Measurements from ENCODE around the gene KLHL18. TPM values are rescaled to one million over a fixed set of nuclear protein-coding genes. Genes with fewer than 3 reads are reported as not detected.
"Not testable (repeated sequence)": the region's sequence is repeated elsewhere in the genome, so short reads cannot be mapped to it uniquely, and the experiment has no call there.

The KLHL18 gene
- total RNA-seq, 1 experiment from 2014 or later, result 24.6 TPM

- DNase-seq (ENCODE audit: low read depth), result no peak
Observed at GRCh38 chr3:47313341-47314055, 30.8 kb downstream of the KLHL18 start.

- no peak for DNase-seq (ENCODE audit: low read depth)
Observed at GRCh38 chr3:47314056-47314764, 31.5 kb downstream of the KLHL18 start.

GRCh38 chr3:47315069-47315647, 32.4 kb downstream of the KLHL18 start:
- DNase-seq (ENCODE audit: low read depth), result peak; percentile 13

GRCh38 chr3:47316151-47316550, 33.4 kb downstream of the KLHL18 start:
- DNase-seq (ENCODE audit: low read depth), result not testable (repeated sequence)

- no peak for DNase-seq (ENCODE audit: low read depth)
Observed at GRCh38 chr3:47318916-47319315, 36.2 kb downstream of the KLHL18 start.

- no peak for DNase-seq (ENCODE audit: low read depth)
Observed at GRCh38 chr3:47319956-47320355, 37.2 kb downstream of the KLHL18 start.

GRCh38 chr3:47323431-47324277, 40.9 kb downstream of the KLHL18 start:
- DNase-seq (ENCODE audit: low read depth), result peak; percentile 15

- DNase-seq (ENCODE audit: low read depth), result peak; percentile 74
Observed at GRCh38 chr3:47324278-47324865, 41.6 kb downstream of the KLHL18 start.

- DNase-seq (ENCODE audit: low read depth), result no peak
Observed at GRCh38 chr3:47333907-47334306, 51.2 kb downstream of the KLHL18 start.

- DNase-seq (ENCODE audit: low read depth), result no peak
Observed at GRCh38 chr3:47337656-47338055, 54.9 kb downstream of the KLHL18 start.

- no peak for DNase-seq (ENCODE audit: low read depth)
Observed at GRCh38 chr3:47339951-47340350, 57.2 kb downstream of the KLHL18 start.

- DNase-seq (ENCODE audit: low read depth), result no peak
Observed at GRCh38 chr3:47340866-47341265, 58.1 kb downstream of the KLHL18 start.

- DNase-seq (ENCODE audit: low read depth), result no peak
Observed at GRCh38 chr3:47342151-47342550, 59.4 kb downstream of the KLHL18 start.

- DNase-seq (ENCODE audit: low read depth), result no peak
Observed at GRCh38 chr3:47342812-47343211, 60.1 kb downstream of the KLHL18 start.

- DNase-seq (ENCODE audit: low read depth), result no peak
Observed at GRCh38 chr3:47343471-47343971, 60.8 kb downstream of the KLHL18 start.

GRCh38 chr3:47344971-47345370, 62.2 kb downstream of the KLHL18 start:
- DNase-seq (ENCODE audit: low read depth), result no peak

GRCh38 chr3:47347217-47347801, 64.6 kb downstream of the KLHL18 start:
- peak; percentile 84 for DNase-seq (ENCODE audit: low read depth)

GRCh38 chr3:47348411-47349154, 65.8 kb downstream of the KLHL18 start:
- DNase-seq (ENCODE audit: low read depth), result no peak

- no peak for DNase-seq (ENCODE audit: low read depth)
Observed at GRCh38 chr3:47355010-47355409, 72.3 kb downstream of the KLHL18 start.

GRCh38 chr3:47356201-47356600, 73.5 kb downstream of the KLHL18 start:
- no peak for DNase-seq (ENCODE audit: low read depth)
